Activated naive CD4-positive, alpha-beta T cell treated with anti-CD3 and anti-CD28 coated beads, Interleukin-2, amount 50 U/mL, for 24 hours (primary cell): Measurements from ENCODE around the gene HYAL3.
"Not testable (repeated sequence)": the region's sequence is repeated elsewhere in the genome, so short reads cannot be mapped to it uniquely, and the experiment has no call there.

ENCODE experiments used
- H3K27ac Mint-ChIP-seq: one replicate; pipeline ENCODE4 v1.8.0; 2021; ENCODE audit warnings: mild to moderate bottlenecking, mixed read lengths
- H3K27me3 Mint-ChIP-seq: one replicate; pipeline ENCODE4 v1.8.0; 2021; ENCODE audit warnings: mixed read lengths
- H3K36me3 Mint-ChIP-seq: one replicate; pipeline ENCODE4 v1.8.0; 2021; ENCODE audit warnings: mixed read lengths
- H3K4me1 Mint-ChIP-seq: one replicate; pipeline ENCODE4 v1.8.0; 2021; ENCODE audit warnings: mixed read lengths
- H3K4me3 Mint-ChIP-seq: one replicate; pipeline ENCODE4 v1.8.0; 2021; ENCODE audit warnings: mild to moderate bottlenecking, mixed read lengths
- H3K9me3 Mint-ChIP-seq: one replicate; pipeline ENCODE4 v1.8.0; 2021; ENCODE audit warnings: mixed read lengths

Gene HYAL3

GRCh38 chr3:50264964-50265485 lies 34.2 kb downstream of the HYAL3 start:
- Mint-ChIP-seq H3K9me3 (no peaks in the 10 kb centered on the region), H3K4me3 (no peak overlapping the region), H3K4me1 (no peaks in the 10 kb centered on the region), H3K36me3 (no peaks in the 10 kb centered on the region), H3K27me3 (peaks cover 3% of the 10 kb centered on the region), H3K27ac (no peak overlapping the region)

GRCh38 chr3:50264383-50264963 lies 34.7 kb downstream of the HYAL3 start:
- Mint-ChIP-seq H3K27me3 (peaks cover 3% of the 10 kb centered on the region), H3K4me3 (no peak overlapping the region), H3K27ac (no peak overlapping the region), H3K4me1 (peaks cover 4% of the 10 kb centered on the region), H3K9me3 (no peaks in the 10 kb centered on the region), H3K36me3 (no peaks in the 10 kb centered on the region)

GRCh38 chr3:50263478-50264382 lies 35.5 kb downstream of the HYAL3 start:
- Mint-ChIP-seq H3K36me3 (no peaks in the 10 kb centered on the region), H3K27me3 (peaks cover 3% of the 10 kb centered on the region), H3K9me3 (no peaks in the 10 kb centered on the region), H3K4me3 (no peak overlapping the region), H3K4me1 (peaks cover 4% of the 10 kb centered on the region), H3K27ac (no peak overlapping the region)

- H3K4me1 Mint-ChIP-seq, result peaks cover 4% of the 10 kb centered on the region
- H3K4me3 Mint-ChIP-seq, result no peak overlapping the region
- peaks cover 3% of the 10 kb centered on the region for H3K27me3 Mint-ChIP-seq
- H3K27ac Mint-ChIP-seq, result no peak overlapping the region
- H3K36me3 Mint-ChIP-seq, result no peaks in the 10 kb centered on the region
- no peaks in the 10 kb centered on the region for H3K9me3 Mint-ChIP-seq
These were observed 36.4 kb downstream of the HYAL3 start for GRCh38 chr3:50262778-50263177.

GRCh38 chr3:50262200-50262599 lies 37.0 kb downstream of the HYAL3 start:
- not testable (repeated sequence) for H3K36me3 Mint-ChIP-seq, H3K27me3 Mint-ChIP-seq, H3K27ac Mint-ChIP-seq, H3K4me3 Mint-ChIP-seq, H3K9me3 Mint-ChIP-seq, H3K4me1 Mint-ChIP-seq

DNA sequence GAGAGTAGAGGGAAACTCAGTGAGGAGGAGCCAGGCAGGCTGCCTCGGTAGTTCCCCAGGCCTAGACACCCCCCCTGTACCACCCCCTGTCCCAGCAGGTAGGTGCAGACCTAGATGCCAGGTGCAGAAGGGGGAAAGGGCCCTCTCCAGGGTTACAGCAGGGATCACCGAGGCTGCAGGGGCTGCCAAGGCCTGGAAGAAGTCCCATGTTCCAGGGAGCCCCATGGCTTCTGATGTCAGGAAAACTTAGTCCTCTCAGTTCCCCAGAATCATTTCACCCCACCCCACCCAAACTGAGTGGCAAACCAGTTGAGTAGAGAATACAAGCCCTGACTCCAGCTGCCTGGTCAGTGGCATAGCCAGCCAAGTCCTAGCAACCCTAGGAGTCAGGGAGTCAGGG lies 37.7 kb downstream of the HYAL3 start:
- peaks cover 3% of the 10 kb centered on the region for H3K27me3 Mint-ChIP-seq
- no peak overlapping the region for H3K4me3 Mint-ChIP-seq
- no peak overlapping the region for H3K27ac Mint-ChIP-seq
- H3K4me1 Mint-ChIP-seq, result peaks cover 4% of the 10 kb centered on the region
- no peaks in the 10 kb centered on the region for H3K9me3 Mint-ChIP-seq
- peaks cover 2% of the 10 kb centered on the region for H3K36me3 Mint-ChIP-seq

GRCh38 chr3:50260942-50261441 lies 38.2 kb downstream of the HYAL3 start:
- H3K9me3 Mint-ChIP-seq, result no peaks in the 10 kb centered on the region
- H3K4me1 Mint-ChIP-seq, result peaks cover 4% of the 10 kb centered on the region
- H3K27me3 Mint-ChIP-seq, result peaks cover 3% of the 10 kb centered on the region
- H3K36me3 Mint-ChIP-seq, result peaks cover 2% of the 10 kb centered on the region
- H3K27ac Mint-ChIP-seq, result no peak overlapping the region
- H3K4me3 Mint-ChIP-seq, result no peak overlapping the region

DNA sequence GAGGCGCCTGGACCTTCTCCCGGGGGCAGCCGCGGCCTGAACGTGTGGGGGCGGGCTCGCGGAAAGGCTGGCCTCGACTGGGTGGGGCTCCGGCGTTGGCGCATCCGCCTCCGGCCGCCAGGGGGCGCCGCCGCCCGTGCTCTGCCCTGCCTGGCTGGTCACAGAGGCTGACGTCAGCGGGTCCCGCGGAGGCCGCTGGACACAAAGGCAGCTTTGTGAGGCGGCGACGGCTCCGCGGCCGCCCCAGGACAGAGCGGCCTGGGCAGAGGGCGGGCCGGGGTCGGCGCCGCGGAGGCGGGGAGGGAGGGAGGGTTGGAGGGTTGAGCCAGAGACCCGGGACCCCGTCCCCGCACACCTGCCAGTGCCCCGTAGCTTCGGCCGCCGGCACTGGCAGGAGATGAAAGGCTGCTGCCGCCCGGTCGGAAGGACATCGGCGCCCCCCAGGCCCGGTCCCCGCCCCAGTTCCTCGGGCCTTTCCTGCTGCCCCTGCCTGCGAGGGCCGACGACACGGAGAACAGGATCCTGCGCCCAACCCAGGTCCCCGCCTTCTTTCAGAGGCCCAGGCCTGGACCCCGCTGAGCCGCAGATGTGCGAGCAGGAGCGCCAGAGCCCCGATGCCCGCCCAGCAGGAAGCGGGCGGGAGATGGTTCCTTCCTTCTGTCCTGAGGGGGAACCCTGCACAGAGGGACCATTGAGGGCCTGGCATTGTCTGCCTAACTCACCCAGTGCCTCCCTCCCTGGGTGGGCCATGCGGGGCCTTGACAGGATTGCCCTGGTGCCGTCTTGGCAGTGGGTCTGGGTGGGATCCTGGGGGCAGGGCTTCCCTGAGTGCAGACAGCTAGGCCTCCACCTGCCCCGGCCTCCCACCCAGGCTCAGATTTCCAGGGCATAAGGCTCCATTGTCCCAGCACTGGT lies 38.9 kb downstream of the HYAL3 start:
- H3K9me3 Mint-ChIP-seq, result no peaks in the 10 kb centered on the region
- H3K27ac Mint-ChIP-seq, result no peak overlapping the region

DNA sequence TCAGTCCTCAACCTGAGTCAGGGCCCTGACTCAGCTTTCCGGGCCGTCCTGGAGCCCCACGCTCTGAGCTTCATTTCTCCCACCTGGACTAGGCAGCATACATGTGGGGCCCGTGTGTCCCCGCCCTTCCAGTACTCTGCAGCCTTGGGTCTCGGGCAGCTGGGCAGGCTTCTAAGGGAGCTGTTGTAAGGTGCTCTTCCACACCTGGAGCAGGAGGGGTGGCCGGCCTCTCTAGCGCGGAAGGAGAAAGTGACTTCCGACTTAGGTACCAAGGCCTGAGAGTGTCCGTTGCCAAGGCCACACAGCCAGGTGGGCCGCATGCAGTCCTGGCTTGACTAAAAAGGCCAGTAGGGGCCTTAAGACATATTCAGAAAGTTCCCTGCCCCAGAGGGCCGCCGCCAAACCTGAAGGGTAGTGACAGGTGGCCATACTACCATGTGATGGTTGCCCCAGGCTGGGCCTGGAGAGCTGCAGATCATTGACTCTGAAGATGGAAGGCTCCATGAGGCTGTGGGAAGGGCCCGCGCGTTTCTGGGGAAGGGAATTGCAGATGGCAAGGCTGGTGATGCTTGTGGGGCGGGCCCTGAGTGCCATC lies 39.7 kb downstream of the HYAL3 start:
- Mint-ChIP-seq H3K4me3 (peak overlapping the region; percentile 73), H3K27ac (peak overlapping the region; percentile 80), H3K9me3 (no peaks in the 10 kb centered on the region), H3K4me1 (peaks cover 4% of the 10 kb centered on the region), H3K36me3 (peaks cover 2% of the 10 kb centered on the region), H3K27me3 (no peaks in the 10 kb centered on the region)

More for the DNA sequence above, 38.9 kb downstream of the HYAL3 start:
- H3K27me3 Mint-ChIP-seq, result no peaks in the 10 kb centered on the region
- peaks cover 4% of the 10 kb centered on the region for H3K4me1 Mint-ChIP-seq
- peaks cover 2% of the 10 kb centered on the region for H3K36me3 Mint-ChIP-seq
- H3K4me3 Mint-ChIP-seq, result peak overlapping the region; percentile 73

GRCh38 chr3:50258979-50259378 lies 40.2 kb downstream of the HYAL3 start:
- H3K27ac Mint-ChIP-seq, result peak overlapping the region; percentile 23
- no peaks in the 10 kb centered on the region for H3K27me3 Mint-ChIP-seq
- peaks cover 4% of the 10 kb centered on the region for H3K4me1 Mint-ChIP-seq
- no peak overlapping the region for H3K4me3 Mint-ChIP-seq
- H3K9me3 Mint-ChIP-seq, result no peaks in the 10 kb centered on the region
- H3K36me3 Mint-ChIP-seq, result peaks cover 2% of the 10 kb centered on the region

DNA sequence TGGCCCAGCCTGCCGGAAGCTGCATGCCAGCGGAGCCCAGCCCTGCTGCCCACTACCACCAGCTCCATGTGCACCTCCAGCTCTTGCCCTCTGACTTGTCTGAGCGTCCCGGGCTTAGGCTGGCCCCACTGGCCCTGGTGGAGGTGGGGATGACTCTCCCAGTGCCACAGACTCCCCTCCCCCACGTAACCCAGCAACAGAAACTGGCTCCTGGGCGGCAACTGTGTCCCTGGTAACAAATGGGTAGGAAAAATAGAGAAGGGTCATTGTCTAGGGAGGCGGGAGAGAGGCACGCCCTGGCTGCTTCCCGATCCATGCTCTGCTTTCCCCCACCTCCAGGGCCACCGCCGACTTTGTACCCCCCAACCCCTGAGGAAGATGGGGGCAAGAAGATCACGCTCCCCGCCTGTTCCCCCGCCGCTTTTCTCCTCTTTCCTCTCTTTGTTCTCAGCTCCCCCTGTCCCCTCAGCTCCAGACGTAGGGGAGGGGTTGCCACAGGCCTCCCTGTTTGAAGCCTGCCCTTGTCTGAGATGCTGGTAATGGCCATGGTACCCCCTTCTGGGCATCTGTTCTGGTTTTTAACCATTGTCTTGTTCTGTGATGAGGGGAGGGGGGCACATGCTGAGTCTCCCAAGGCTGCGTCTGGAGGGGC lies 41.0 kb downstream of the HYAL3 start:
- Mint-ChIP-seq H3K27ac (no peak overlapping the region), H3K4me3 (no peak overlapping the region), H3K27me3 (no peaks in the 10 kb centered on the region), H3K36me3 (peaks cover 2% of the 10 kb centered on the region), H3K4me1 (peaks cover 8% of the 10 kb centered on the region), H3K9me3 (no peaks in the 10 kb centered on the region)

GRCh38 chr3:50256978-50257890 lies 42.0 kb downstream of the HYAL3 start:
- Mint-ChIP-seq H3K27me3 (no peaks in the 10 kb centered on the region), H3K4me1 (peaks cover 8% of the 10 kb centered on the region), H3K4me3 (no peak overlapping the region), H3K36me3 (peaks cover 2% of the 10 kb centered on the region), H3K27ac (no peak overlapping the region), H3K9me3 (no peaks in the 10 kb centered on the region)

DNA sequence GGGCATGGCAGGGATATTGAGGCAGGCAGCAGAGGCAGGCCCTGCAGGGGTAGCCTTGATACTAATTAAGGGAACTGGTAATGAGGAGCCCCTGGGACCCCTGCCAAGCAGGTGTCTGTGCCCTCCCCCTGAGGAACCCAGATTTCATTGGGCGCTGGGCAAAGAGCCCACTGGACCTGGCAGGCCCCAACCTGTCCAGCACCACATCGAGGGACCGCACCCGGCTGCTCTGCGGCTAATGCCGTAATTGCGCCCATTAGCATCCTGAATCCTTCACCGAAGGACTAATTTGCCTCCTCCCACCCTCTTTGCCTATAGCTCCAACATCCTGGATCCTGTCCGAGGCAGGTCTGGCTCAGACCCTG lies 44.0 kb downstream of the HYAL3 start:
- Mint-ChIP-seq H3K9me3 (no peaks in the 10 kb centered on the region), H3K36me3 (peaks cover 2% of the 10 kb centered on the region), H3K27me3 (no peaks in the 10 kb centered on the region), H3K4me1 (peaks cover 19% of the 10 kb centered on the region), H3K27ac (no peak overlapping the region), H3K4me3 (no peak overlapping the region)
